ENCODE results near the gene CEMIP. TPM values are rescaled to one million over a fixed set of nuclear protein-coding genes. Genes with fewer than 3 reads are reported as not detected.
A peak's percentile ranks its signal among the peaks of the same experiment; 100 is the strongest.

Gene CEMIP
- total and polyA plus RNA-seq, 2 of the 13 experiments (the other 11 are each of a cell fraction or from before 2014, with no cell fraction given): 4.3 to 28.5 TPM

GRCh38 chr15:80840182-80841130 is 61.3 kb downstream of the CEMIP start:
- intact Hi-C loops (cut with micrococcal nuclease; ENCODE audit: unreplicated experiment) (no loop called here), in situ Hi-C loops (cut with HindIII; ENCODE audit: extremely low pct_ligation_motif_present, low pct_unique_long_range_greater_than_20kb) (no loop called here)
- Histone ChIP-seq H4K20me1 (ENCODE audit: insufficient read depth, low read length) (no peaks in the 10 kb centered on the region), H3K4me3 (replicated peaks in 1 of 3; ENCODE audit: insufficient read depth in 1 of 3, low read depth in 2 of 3, low read length in 3 of 3) (no peak overlapping the region), H3K9me3 (ENCODE audit: low read length) (no peaks in the 10 kb centered on the region), H3K4me2 (ENCODE audit: low read depth, low read length) (peak overlapping the region; percentile 79; the same call in 1 of the 2 replicates), H3K27ac (ENCODE audit: extremely low read length, insufficient read depth, low read length) (peak overlapping the region; percentile 93), H3K36me3 (replicated peaks in 1 of 2; ENCODE audit: control insufficient read depth in 1 of 2, insufficient read depth in 2 of 2, low read length in 2 of 2) (peaks cover 4 to 14% of the 10 kb centered on the region in 2 experiments; a peak in 3 of 5 replicates), H3K4me1 (ENCODE audit: insufficient read depth, low read length) (peaks cover 98% of the 10 kb centered on the region), H3K79me2 (ENCODE audit: insufficient read depth, low read length) (no peaks in the 10 kb centered on the region), H2AFZ (ENCODE audit: low read length) (no peak overlapping the region), H3K9ac (ENCODE audit: insufficient read depth, low read depth, low read length) (peak overlapping the region; percentile 70), H3K27me3 (ENCODE audit: control insufficient read depth in 1 of 2, insufficient read depth in 2 of 2, low read length in 2 of 2) (no peaks in the 10 kb centered on the region)
- ChIA-PET POLR2A (interaction anchor here (1.1 to 7.0 kb wide), 10 partner anchors 8 to 160 kb away, joined by 3 to 56 read pairs (median 6); partner anchors contain the start of genes ABHD17C, CEMIP and TLNRD1), CTCF (ENCODE audit: low intra/inter-chr PET ratio, low total read pairs) (no interaction called here)
- DNase-seq (ENCODE audit: low spot score) (peak; percentile 15), ATAC-seq (peak; percentile 14), FAIRE-seq (no peak)
- no TSS peak for BruUV-seq (replicated peaks)
- TF ChIP-seq MAFK (conservative IDR thresholded peaks at IDR 0.05 in 1 of 2, IDR thresholded peaks at IDR 0.05 in 1 of 2; ENCODE audit: low read length in 2 of 2) (peak; percentile 63 to 74), AHR (CRISPR knock-in tag; IDR thresholded peaks at IDR 0.05) (0 out of 2 replicates have a peak, but pooled peaks have one; percentile 16), MAFF (IDR thresholded peaks at IDR 0.05; ENCODE audit: low read depth, low read length) (0 out of 2 replicates have a peak, but pooled peaks have one; percentile 30), SALL1 (CRISPR knock-in tag; IDR thresholded peaks at IDR 0.05) (no peak), PHF21A (CRISPR knock-in tag; IDR thresholded peaks at IDR 0.05) (no peak), FOSL2 (CRISPR knock-in tag; IDR thresholded peaks at IDR 0.05) (peak; percentile 36), NR2F2 (IDR thresholded peaks at IDR 0.05; ENCODE audit: borderline replicate concordance, low read depth) (no peak), HNRNPL (IDR thresholded peaks at IDR 0.05; ENCODE audit: low read depth, low read length) (0 out of 2 replicates have a peak, but pooled peaks have one; percentile 47), ZNF687 (CRISPR knock-in tag; IDR thresholded peaks at IDR 0.05) (peak; percentile 67), ZBTB7B (CRISPR knock-in tag; IDR thresholded peaks at IDR 0.05) (0 out of 2 replicates have a peak, but pooled peaks have one; percentile 20)
- 84% methylated on average over 14 of the region's 22 CpGs for WGBS (ENCODE audit: low lambda C conversion rate)
